ENCODE results near the gene LDLRAD4. TPM values are rescaled to one million over a fixed set of nuclear protein-coding genes. Genes with fewer than 3 reads are reported as not detected.

LDLRAD4 gene
- polyA plus RNA-seq, 1 donor, result 8.0 TPM

- no peak for DNase-seq
These were observed 16.0 kb upstream of the LDLRAD4 start for GRCh38 chr18:13202571-13202970.

- no peak for DNase-seq
These were observed 12.3 kb upstream of the LDLRAD4 start for GRCh38 chr18:13206301-13206700.

- no peak for DNase-seq
These were observed 11.3 kb upstream of the LDLRAD4 start for GRCh38 chr18:13207294-13207693.

GRCh38 chr18:13211534-13211933, 7.0 kb upstream of the LDLRAD4 start:
- no peak for DNase-seq

- DNase-seq, result no peak
These were observed 5.3 kb upstream of the LDLRAD4 start for GRCh38 chr18:13213036-13213795.

GRCh38 chr18:13214609-13215008, 4.0 kb upstream of the LDLRAD4 start:
- no peak for DNase-seq

- peak; percentile 74 for DNase-seq
These were observed 2.4 kb upstream of the LDLRAD4 start for GRCh38 chr18:13216092-13216582.

- DNase-seq, result peak; percentile 66
These were observed 1.7 kb upstream of the LDLRAD4 start for GRCh38 chr18:13216711-13217465.

- DNase-seq, result peak; percentile 71
These were observed 1.0 kb upstream of the LDLRAD4 start for GRCh38 chr18:13217466-13217961.

- no peak for DNase-seq
These were observed 591 bp upstream of the LDLRAD4 start for GRCh38 chr18:13217971-13218367.

- no peak for DNase-seq
These were observed 437 bp downstream of the LDLRAD4 start for GRCh38 chr18:13218997-13219396.

GRCh38 chr18:13219593-13220159, 1.1 kb downstream of the LDLRAD4 start:
- DNase-seq, result no peak

- no peak for DNase-seq
These were observed 1.9 kb downstream of the LDLRAD4 start for GRCh38 chr18:13220361-13220991.

GRCh38 chr18:13221869-13222855, 3.6 kb downstream of the LDLRAD4 start:
- DNase-seq, result peak; percentile 73

GRCh38 chr18:13222856-13223281, 4.3 kb downstream of the LDLRAD4 start:
- no peak for DNase-seq

- DNase-seq, result no peak
These were observed 5.0 kb downstream of the LDLRAD4 start for GRCh38 chr18:13223311-13224143.

GRCh38 chr18:13225261-13225660, 6.7 kb downstream of the LDLRAD4 start:
- DNase-seq, result no peak

- DNase-seq, result no peak
These were observed 8.1 kb downstream of the LDLRAD4 start for GRCh38 chr18:13226533-13227144.

- DNase-seq, result no peak
These were observed 9.3 kb downstream of the LDLRAD4 start for GRCh38 chr18:13227910-13228309.
